ENCODE measurements around the gene PRDM10.
"Not testable (repeated sequence)": the region's sequence is repeated elsewhere in the genome, so short reads cannot be mapped to it uniquely, and the experiment has no call there.

Gene PRDM10

DNA sequence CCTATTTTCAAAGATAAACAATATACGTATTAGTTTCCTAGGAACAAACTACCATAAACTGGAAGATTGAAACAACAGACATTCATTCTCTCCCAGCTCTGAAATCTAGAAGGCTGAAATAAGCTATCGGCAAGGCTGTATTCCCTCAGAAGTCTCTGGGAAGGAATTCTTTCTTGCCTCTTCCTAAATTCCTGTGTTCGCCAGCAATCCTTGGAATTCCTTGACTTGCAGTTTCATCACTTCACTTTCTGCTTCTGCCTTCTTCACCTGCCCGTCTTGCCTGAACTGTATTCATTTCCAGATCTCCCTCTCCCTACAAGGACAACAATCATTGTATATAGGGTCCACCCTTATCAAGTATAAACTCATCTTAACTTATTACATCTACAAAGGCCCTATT lies 17.7 kb upstream of the PRDM10 start:
- H3K9me3 ChIP-seq (ENCODE audit: insufficient read depth, low read length): no peaks in the 10 kb centered on the region
- peaks cover 6% of the 10 kb centered on the region; the same call in 1 of the 2 replicates for H3K4me1 ChIP-seq (ENCODE audit: low read length)
- H3K4me3 ChIP-seq (ENCODE audit: low read length): no peak overlapping the region
- no peak overlapping the region for H3K4me2 ChIP-seq (ENCODE audit: low read length)
- no peaks in the 10 kb centered on the region for H4K20me1 ChIP-seq (ENCODE audit: insufficient read depth, low read length)
- H2AFZ ChIP-seq (ENCODE audit: low read depth, low read length): no peak overlapping the region
- H3K36me3 ChIP-seq (replicated peaks; ENCODE audit: low read depth, low read length): no peaks in the 10 kb centered on the region
- H3K27ac ChIP-seq (ENCODE audit: low read length): no peak overlapping the region
- H3K27me3 ChIP-seq (ENCODE audit: low read depth, low read length): peaks cover 6% of the 10 kb centered on the region
- H3K9ac ChIP-seq (ENCODE audit: low read length): no peak overlapping the region
- H3K79me2 ChIP-seq (ENCODE audit: low read length): no peaks in the 10 kb centered on the region
- TF ChIP-seq, protein P1, sequence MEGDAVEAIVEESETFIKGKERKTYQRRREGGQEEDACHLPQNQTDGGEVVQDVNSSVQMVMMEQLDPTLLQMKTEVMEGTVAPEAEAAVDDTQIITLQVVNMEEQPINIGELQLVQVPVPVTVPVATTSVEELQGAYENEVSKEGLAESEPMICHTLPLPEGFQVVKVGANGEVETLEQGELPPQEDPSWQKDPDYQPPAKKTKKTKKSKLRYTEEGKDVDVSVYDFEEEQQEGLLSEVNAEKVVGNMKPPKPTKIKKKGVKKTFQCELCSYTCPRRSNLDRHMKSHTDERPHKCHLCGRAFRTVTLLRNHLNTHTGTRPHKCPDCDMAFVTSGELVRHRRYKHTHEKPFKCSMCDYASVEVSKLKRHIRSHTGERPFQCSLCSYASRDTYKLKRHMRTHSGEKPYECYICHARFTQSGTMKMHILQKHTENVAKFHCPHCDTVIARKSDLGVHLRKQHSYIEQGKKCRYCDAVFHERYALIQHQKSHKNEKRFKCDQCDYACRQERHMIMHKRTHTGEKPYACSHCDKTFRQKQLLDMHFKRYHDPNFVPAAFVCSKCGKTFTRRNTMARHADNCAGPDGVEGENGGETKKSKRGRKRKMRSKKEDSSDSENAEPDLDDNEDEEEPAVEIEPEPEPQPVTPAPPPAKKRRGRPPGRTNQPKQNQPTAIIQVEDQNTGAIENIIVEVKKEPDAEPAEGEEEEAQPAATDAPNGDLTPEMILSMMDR (IDR thresholded peaks at IDR 0.05; ENCODE audit: low read depth, low read length): no peak
- no peak for TF ChIP-seq EZH2phosphoT487 (IDR thresholded peaks at IDR 0.05; ENCODE audit: low read depth)

GRCh38 chr11:130015846-130016245 lies 13.2 kb upstream of the PRDM10 start:
- not testable (repeated sequence) for H2AFZ ChIP-seq (ENCODE audit: low read depth, low read length); H4K20me1 ChIP-seq (ENCODE audit: insufficient read depth, low read length); H3K27ac ChIP-seq (ENCODE audit: low read length); H3K4me3 ChIP-seq (ENCODE audit: low read length); H3K27me3 ChIP-seq (ENCODE audit: low read depth, low read length); H3K9me3 ChIP-seq (ENCODE audit: insufficient read depth, low read length); H3K4me2 ChIP-seq (ENCODE audit: low read length); H3K9ac ChIP-seq (ENCODE audit: low read length); H3K36me3 ChIP-seq (replicated peaks; ENCODE audit: low read depth, low read length); H3K79me2 ChIP-seq (ENCODE audit: low read length); H3K4me1 ChIP-seq (ENCODE audit: low read length)

GRCh38 chr11:130008326-130008725 lies 5.7 kb upstream of the PRDM10 start:
- H3K9me3 ChIP-seq (ENCODE audit: insufficient read depth, low read length): no peaks in the 10 kb centered on the region
- TF ChIP-seq, protein P1 (IDR thresholded peaks at IDR 0.05; ENCODE audit: low read depth, low read length): no peak
- no peak for TF ChIP-seq EZH2phosphoT487 (IDR thresholded peaks at IDR 0.05; ENCODE audit: low read depth)
- no peak overlapping the region for H2AFZ ChIP-seq (ENCODE audit: low read depth, low read length)
- peaks cover 8% of the 10 kb centered on the region for H3K4me1 ChIP-seq (ENCODE audit: low read length)
- H3K27me3 ChIP-seq (ENCODE audit: low read depth, low read length): no peaks in the 10 kb centered on the region
- H3K4me3 ChIP-seq (ENCODE audit: low read length): no peak overlapping the region
- H3K36me3 ChIP-seq (replicated peaks; ENCODE audit: low read depth, low read length): no peaks in the 10 kb centered on the region
- H3K79me2 ChIP-seq (ENCODE audit: low read length): no peaks in the 10 kb centered on the region
- no peaks in the 10 kb centered on the region for H4K20me1 ChIP-seq (ENCODE audit: insufficient read depth, low read length)
- no peak overlapping the region for H3K27ac ChIP-seq (ENCODE audit: low read length)
- no peak overlapping the region for H3K9ac ChIP-seq (ENCODE audit: low read length)
- H3K4me2 ChIP-seq (ENCODE audit: low read length): no peak overlapping the region

GRCh38 chr11:130006929-130007328 lies 4.3 kb upstream of the PRDM10 start:
- TF ChIP-seq, protein P1 (IDR thresholded peaks at IDR 0.05; ENCODE audit: low read depth, low read length): no peak
- TF ChIP-seq EZH2phosphoT487 (IDR thresholded peaks at IDR 0.05; ENCODE audit: low read depth): no peak
- Histone ChIP-seq H3K9me3 (ENCODE audit: insufficient read depth, low read length) (no peaks in the 10 kb centered on the region), H4K20me1 (ENCODE audit: insufficient read depth, low read length) (no peaks in the 10 kb centered on the region), H3K79me2 (ENCODE audit: low read length) (peaks cover under 1% of the 10 kb centered on the region; the same call in 1 of the 2 replicates), H2AFZ (ENCODE audit: low read depth, low read length) (no peak overlapping the region), H3K4me2 (ENCODE audit: low read length) (no peak overlapping the region), H3K4me3 (ENCODE audit: low read length) (no peak overlapping the region), H3K36me3 (replicated peaks; ENCODE audit: low read depth, low read length) (no peaks in the 10 kb centered on the region), H3K27me3 (ENCODE audit: low read depth, low read length) (no peaks in the 10 kb centered on the region), H3K4me1 (ENCODE audit: low read length) (peaks cover 8% of the 10 kb centered on the region), H3K9ac (ENCODE audit: low read length) (no peak overlapping the region), H3K27ac (ENCODE audit: low read length) (no peak overlapping the region)

DNA sequence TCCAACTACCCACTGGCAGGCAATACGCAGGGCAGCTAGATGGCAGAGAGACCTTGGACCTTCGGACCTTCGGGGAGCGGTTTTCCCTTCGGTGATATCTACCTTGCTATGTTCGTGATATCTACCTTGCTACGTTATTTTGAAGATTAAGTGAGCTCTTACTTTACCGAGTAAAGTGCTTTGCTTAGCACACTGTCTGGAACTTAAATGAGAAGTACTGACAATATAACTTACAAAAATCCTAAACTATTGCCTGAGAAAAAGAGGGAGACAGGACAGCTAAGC lies 1.0 kb upstream of the PRDM10 start:
- Histone ChIP-seq H3K4me1 (ENCODE audit: low read length) (peaks cover 15% of the 10 kb centered on the region), H3K27me3 (ENCODE audit: low read depth, low read length) (no peaks in the 10 kb centered on the region), H2AFZ (ENCODE audit: low read depth, low read length) (peak overlapping the region; percentile 92), H3K9me3 (ENCODE audit: insufficient read depth, low read length) (no peaks in the 10 kb centered on the region), H3K4me2 (ENCODE audit: low read length) (peak overlapping the region; percentile 90), H4K20me1 (ENCODE audit: insufficient read depth, low read length) (peaks cover 3% of the 10 kb centered on the region; the same call in 1 of the 2 replicates), H3K79me2 (ENCODE audit: low read length) (peaks cover 30% of the 10 kb centered on the region), H3K36me3 (replicated peaks; ENCODE audit: low read depth, low read length) (peaks cover 2% of the 10 kb centered on the region), H3K4me3 (ENCODE audit: low read length) (peak overlapping the region; percentile 90), H3K27ac (ENCODE audit: low read length) (peak overlapping the region; percentile 90), H3K9ac (ENCODE audit: low read length) (peak overlapping the region; percentile 90)
- TF ChIP-seq EZH2phosphoT487 (IDR thresholded peaks at IDR 0.05; ENCODE audit: low read depth): no peak
- TF ChIP-seq, protein P1 (IDR thresholded peaks at IDR 0.05; ENCODE audit: low read depth, low read length): no peak
